Keratinocyte (primary cell): ENCODE results near the gene BORCS5. TPM values are rescaled to one million over a fixed set of nuclear protein-coding genes. Genes with fewer than 3 reads are reported as not detected.

Experiments used
- DNase-seq: peaks from one replicate; pipeline ENCODE4 v3.0.0-alpha.2; 2011; ENCODE audit warnings: low read depth, missing footprints, low spot score
- FAIRE-seq: peaks from 2 replicates; lab custom pipeline; 2011; peaks lifted over from hg19 to GRCh38; lab: Jason Lieb, UNC
- H2AFZ ChIP-seq: 2 replicates; pipeline ENCODE4 v1.6.0; 2012; ENCODE audit warnings: low read length, control low read depth, inconsistent platforms; ENCODE audit not compliant: control insufficient read depth
- H3K27ac ChIP-seq: 2 replicates; pipeline ENCODE4 v1.5.1; 2011; ENCODE audit warnings: low read length; ENCODE audit not compliant: control insufficient read depth, insufficient read depth
- H3K27me3 ChIP-seq: 3 replicates; pipeline ENCODE4 v1.6.0; 2011; ENCODE audit warnings: low read length; ENCODE audit not compliant: control insufficient read depth, insufficient read depth; ENCODE audit errors: extremely low read depth
- H3K36me3 ChIP-seq, 2 experiments: 2 replicates in 1 of 2; 3 replicates in 1 of 2; pipeline ENCODE4 v1.5.1; 2011; ENCODE audit warnings: low read length in 2 of 2, mild to moderate bottlenecking in 1 of 2; ENCODE audit not compliant: control insufficient read depth in 2 of 2, insufficient read depth in 2 of 2; ENCODE audit errors: extremely low read depth in 1 of 2
- H3K4me1 ChIP-seq: 3 replicates; pipeline ENCODE4 v1.5.1; 2011; ENCODE audit warnings: low read length; ENCODE audit not compliant: control insufficient read depth, insufficient read depth; ENCODE audit errors: extremely low read depth
- H3K4me2 ChIP-seq: 3 replicates; pipeline ENCODE4 v1.6.0; 2011; ENCODE audit warnings: low read depth, low read length; ENCODE audit not compliant: control insufficient read depth, insufficient read depth; ENCODE audit errors: extremely low read depth
- H3K4me3 ChIP-seq, 3 experiments: fragments of 200-600 bp in 1 of 3; sonication (generic) in 1 of 3; 2 replicates in 2 of 3; 3 replicates in 1 of 3; pipeline ENCODE4 v1.5.1; 2011 to 2016; ENCODE audit warnings: low read length in 3 of 3, mild to moderate bottlenecking in 3 of 3, control low read depth in 2 of 3, inconsistent platforms in 1 of 3, low read depth in 1 of 3, mixed read lengths in 1 of 3, mixed run types in 1 of 3, moderate library complexity in 1 of 3; ENCODE audit not compliant: control insufficient read depth in 2 of 3, insufficient read depth in 2 of 3; ENCODE audit errors: extremely low read depth in 1 of 3
- H3K79me2 ChIP-seq: 2 replicates; pipeline ENCODE4 v1.6.0; 2012; ENCODE audit warnings: low read length; ENCODE audit not compliant: control insufficient read depth, insufficient read depth
- H3K9ac ChIP-seq: 3 replicates; pipeline ENCODE4 v1.6.0; 2011; ENCODE audit warnings: low read length; ENCODE audit not compliant: control insufficient read depth, insufficient read depth; ENCODE audit errors: extremely low read depth
- H3K9me1 ChIP-seq: 3 replicates; pipeline ENCODE4 v1.6.0; 2011; ENCODE audit warnings: low read length; ENCODE audit not compliant: control insufficient read depth, insufficient read depth; ENCODE audit errors: extremely low read depth
- H3K9me3 ChIP-seq: 2 replicates; pipeline ENCODE4 v1.5.1; 2012; ENCODE audit warnings: low read depth, low read length; ENCODE audit not compliant: control insufficient read depth
- H4K20me1 ChIP-seq: 3 replicates; pipeline ENCODE4 v1.6.0; 2011; ENCODE audit warnings: low read length; ENCODE audit not compliant: control insufficient read depth, insufficient read depth; ENCODE audit errors: extremely low read depth
- CTCF ChIP-seq, 3 experiments: IDR thresholded peaks in 1 of 3; conservative IDR thresholded peaks in 1 of 3; optimal IDR thresholded peaks in 1 of 3; 2 replicates in 2 of 3; 3 replicates in 1 of 3; pipeline versions ENCODE3 to v1.5.1; 2011; ENCODE audit warnings: low read length in 3 of 3, mild to moderate bottlenecking in 3 of 3, moderate library complexity in 2 of 3, control low read depth in 1 of 3, inconsistent platforms in 1 of 3; ENCODE audit not compliant: insufficient read depth in 2 of 3; ENCODE audit errors: extremely low read depth in 1 of 3
- EZH2 ChIP-seq: IDR thresholded peaks from one replicate; pipeline ENCODE4 v1.6.1; 2012; ENCODE audit warnings: inconsistent platforms, mild to moderate bottlenecking, low read length, moderate library complexity
- dilution Hi-C: fragments of 300-500 bp; cut with MboI; formaldehyde crosslinking; loops from one replicate; pipeline ENCODE4 v1.7.0; 2020; ENCODE audit warnings: low sequenced_read_pairs; ENCODE audit not compliant: extremely low pct_ligation_motif_present
- polyA plus RNA-seq, 5 experiments: library from polyadenylated mRNA; depleted of rRNA in 3 of 5; stranded (reverse) in 3 of 5; stranded (forward) in 1 of 5; unstranded in 1 of 5; fragments of >200 nt; gene quantifications; 1 replicate in 1 of 5; 2 replicates in 3 of 5; 3 replicates in 1 of 5; pipeline versions ENCODE4 v1.2.1 to v1.2.3, GENCODE V29; 2011 to 2012; ENCODE audit warnings: missing spikeins in 2 of 5, low read depth in 1 of 5, low replicate concordance in 1 of 5

Gene BORCS5
- polyA plus RNA-seq, 1 donor (not counting 4 experiments of a cell fraction or from before 2014, with no cell fraction given), result 5.4 TPM

GRCh38 chr12:12449533-12450025, 92.7 kb downstream of the BORCS5 start:
- Histone ChIP-seq H3K9ac (no peak overlapping the region), H3K4me1 (peaks cover 9% of the 10 kb centered on the region), H2AFZ (no peak overlapping the region), H3K27me3 (no peaks in the 10 kb centered on the region), H3K79me2 (no peaks in the 10 kb centered on the region), H3K4me3 (no peak overlapping the region), H3K9me3 (no peaks in the 10 kb centered on the region), H3K9me1 (no peaks in the 10 kb centered on the region), H3K4me2 (no peak overlapping the region), H3K36me3 (no peaks in the 10 kb centered on the region), H3K27ac (no peak overlapping the region), H4K20me1 (no peaks in the 10 kb centered on the region)
- dilution Hi-C loops, result no loop called here
- FAIRE-seq, result no peak
- TF ChIP-seq EZH2, result no peak
- no peak for TF ChIP-seq CTCF (optimal IDR thresholded peaks at IDR 0.05 in 1 of 3, IDR thresholded peaks at IDR 0.05 in 1 of 3, conservative IDR thresholded peaks at IDR 0.05 in 1 of 3; ENCODE audit: extremely low read depth in 1 of 3, insufficient read depth in 2 of 3, low read length in 3 of 3)
- no peak for DNase-seq

- dilution Hi-C loops, result no loop called here
- no peak overlapping the region for H3K4me2 ChIP-seq
- H3K79me2 ChIP-seq, result no peaks in the 10 kb centered on the region
- H3K9me1 ChIP-seq, result no peaks in the 10 kb centered on the region
- no peak overlapping the region for H3K9ac ChIP-seq
- TF ChIP-seq CTCF (optimal IDR thresholded peaks at IDR 0.05 in 1 of 3, IDR thresholded peaks at IDR 0.05 in 1 of 3, conservative IDR thresholded peaks at IDR 0.05 in 1 of 3; ENCODE audit: extremely low read depth in 1 of 3, insufficient read depth in 2 of 3, low read length in 3 of 3) (no peak), EZH2 (no peak)
- H3K4me3 ChIP-seq, result no peak overlapping the region
- DNase-seq (no peak), FAIRE-seq (no peak)
- H3K27ac ChIP-seq, result no peak overlapping the region
- H4K20me1 ChIP-seq, result no peaks in the 10 kb centered on the region
- no peaks in the 10 kb centered on the region for H3K36me3 ChIP-seq
- H3K4me1 ChIP-seq, result peaks cover 9% of the 10 kb centered on the region
- no peak overlapping the region for H2AFZ ChIP-seq
- H3K27me3 ChIP-seq, result no peaks in the 10 kb centered on the region
- no peaks in the 10 kb centered on the region for H3K9me3 ChIP-seq
Measured at GRCh38 chr12:12450043-12450471, 93.2 kb downstream of the BORCS5 start.
